WERI-Rb-1 (cell line): ENCODE data around the gene KSR1.
"Not testable (repeated sequence)": the region's sequence is repeated elsewhere in the genome, so short reads cannot be mapped to it uniquely, and the experiment has no call there.

Experiments used
- DNase-seq: peaks from one replicate; pipeline ENCODE4 v3.0.0-alpha.2; 2020
- H3K27ac ChIP-seq: fragments of 250-450 bp; sonication (Bioruptor Pico); 2 replicates; pipeline ENCODE4 v1.5.1; 2020; ENCODE audit warnings: mild to moderate bottlenecking, moderate library complexity
- H3K27me3 ChIP-seq: fragments of 250-450 bp; sonication (Bioruptor Pico); 2 replicates; pipeline ENCODE4 v1.5.1; 2021; ENCODE audit warnings: mild to moderate bottlenecking, low read depth, moderate library complexity; ENCODE audit not compliant: insufficient read depth, severe bottlenecking
- H3K36me3 ChIP-seq: fragments of 250-450 bp; sonication (Bioruptor Pico); 2 replicates; pipeline ENCODE4 v1.5.1; 2020; ENCODE audit warnings: mild to moderate bottlenecking, moderate library complexity
- H3K4me3 ChIP-seq: 2 replicates; pipeline ENCODE4 v1.5.1; 2011; ENCODE audit warnings: low read depth, mild to moderate bottlenecking, control low read depth, low read length
- H3K9me3 ChIP-seq: fragments of 250-450 bp; sonication (Bioruptor Pico); 2 replicates; pipeline ENCODE4 v1.5.1; 2021; ENCODE audit warnings: mild to moderate bottlenecking, moderate library complexity; ENCODE audit not compliant: severe bottlenecking
- TF ChIP-seq, protein P1 (sequence below): IDR thresholded peaks from 2 replicates; pipeline ENCODE4 v1.5.1; 2011; ENCODE audit warnings: low read depth, mild to moderate bottlenecking, control low read depth, inconsistent platforms, low read length

The KSR1 gene

DNA sequence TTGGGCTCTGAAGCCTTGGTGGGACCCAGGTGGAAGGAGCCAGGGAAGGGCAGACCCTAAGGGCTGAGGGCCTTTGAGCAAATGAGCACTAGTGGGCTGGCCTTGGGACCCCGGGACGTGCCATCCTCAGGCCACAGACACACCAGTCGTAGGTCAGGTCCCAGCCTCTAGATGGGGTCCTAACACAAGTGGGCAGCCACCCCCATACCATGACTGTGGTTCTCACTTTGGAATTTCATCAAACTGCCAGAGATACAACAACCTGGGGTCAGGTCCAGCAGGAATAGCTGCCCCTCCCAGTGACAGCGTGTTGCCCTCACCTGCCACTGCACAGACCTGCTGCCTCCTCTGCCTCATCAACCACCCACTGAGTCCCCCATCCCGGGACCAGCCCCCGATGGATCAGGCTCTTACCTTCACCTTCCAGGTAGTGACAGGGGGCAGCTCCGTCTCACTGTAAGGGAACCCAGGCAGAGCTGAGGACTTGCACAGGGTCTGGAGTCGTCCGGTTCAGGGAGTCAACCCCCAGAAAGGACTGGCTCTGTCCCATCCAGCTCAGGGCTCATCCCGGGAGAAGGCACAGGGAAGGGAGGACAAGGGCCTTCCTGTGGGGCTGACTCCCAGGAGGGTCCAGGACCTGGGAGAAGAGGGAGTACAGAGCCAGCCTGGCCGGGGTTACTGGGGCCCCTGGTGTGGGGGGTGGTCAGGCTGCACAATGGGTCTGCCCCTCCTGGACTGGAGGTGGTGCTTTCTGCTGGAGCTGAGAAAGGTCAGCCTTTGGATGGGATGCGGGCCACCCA lies 214.7 kb downstream of the KSR1 start:
- Histone ChIP-seq H3K4me3 (no peak overlapping the region), H3K36me3 (no peaks in the 10 kb centered on the region), H3K27ac (no peak overlapping the region), H3K27me3 (no peaks in the 10 kb centered on the region), H3K9me3 (no peaks in the 10 kb centered on the region)
- TF ChIP-seq, protein P1, sequence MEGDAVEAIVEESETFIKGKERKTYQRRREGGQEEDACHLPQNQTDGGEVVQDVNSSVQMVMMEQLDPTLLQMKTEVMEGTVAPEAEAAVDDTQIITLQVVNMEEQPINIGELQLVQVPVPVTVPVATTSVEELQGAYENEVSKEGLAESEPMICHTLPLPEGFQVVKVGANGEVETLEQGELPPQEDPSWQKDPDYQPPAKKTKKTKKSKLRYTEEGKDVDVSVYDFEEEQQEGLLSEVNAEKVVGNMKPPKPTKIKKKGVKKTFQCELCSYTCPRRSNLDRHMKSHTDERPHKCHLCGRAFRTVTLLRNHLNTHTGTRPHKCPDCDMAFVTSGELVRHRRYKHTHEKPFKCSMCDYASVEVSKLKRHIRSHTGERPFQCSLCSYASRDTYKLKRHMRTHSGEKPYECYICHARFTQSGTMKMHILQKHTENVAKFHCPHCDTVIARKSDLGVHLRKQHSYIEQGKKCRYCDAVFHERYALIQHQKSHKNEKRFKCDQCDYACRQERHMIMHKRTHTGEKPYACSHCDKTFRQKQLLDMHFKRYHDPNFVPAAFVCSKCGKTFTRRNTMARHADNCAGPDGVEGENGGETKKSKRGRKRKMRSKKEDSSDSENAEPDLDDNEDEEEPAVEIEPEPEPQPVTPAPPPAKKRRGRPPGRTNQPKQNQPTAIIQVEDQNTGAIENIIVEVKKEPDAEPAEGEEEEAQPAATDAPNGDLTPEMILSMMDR = peak; percentile 64
- DNase-seq = no peak

DNA sequence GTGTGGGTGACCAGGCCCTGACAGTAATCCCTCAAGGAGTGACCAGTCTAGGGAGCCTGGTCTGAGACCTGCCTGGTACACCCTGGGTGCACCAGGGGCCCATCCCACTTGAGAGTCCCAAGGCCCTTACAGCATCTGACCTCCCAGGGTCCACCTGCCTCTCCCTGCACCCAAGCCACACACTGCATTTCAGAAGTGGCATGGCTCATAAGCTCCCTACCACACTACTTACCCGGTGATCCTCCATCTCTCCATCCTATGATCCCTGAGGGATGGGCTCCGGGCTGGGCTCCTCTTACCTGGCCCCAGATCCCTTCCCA lies 215.3 kb downstream of the KSR1 start:
- no peaks in the 10 kb centered on the region for H3K9me3 ChIP-seq
- H3K4me3 ChIP-seq = no peak overlapping the region
- H3K27me3 ChIP-seq = no peaks in the 10 kb centered on the region
- H3K27ac ChIP-seq = no peak overlapping the region
- no peaks in the 10 kb centered on the region for H3K36me3 ChIP-seq
- no peak for DNase-seq
- TF ChIP-seq, protein P1 = no peak

DNA sequence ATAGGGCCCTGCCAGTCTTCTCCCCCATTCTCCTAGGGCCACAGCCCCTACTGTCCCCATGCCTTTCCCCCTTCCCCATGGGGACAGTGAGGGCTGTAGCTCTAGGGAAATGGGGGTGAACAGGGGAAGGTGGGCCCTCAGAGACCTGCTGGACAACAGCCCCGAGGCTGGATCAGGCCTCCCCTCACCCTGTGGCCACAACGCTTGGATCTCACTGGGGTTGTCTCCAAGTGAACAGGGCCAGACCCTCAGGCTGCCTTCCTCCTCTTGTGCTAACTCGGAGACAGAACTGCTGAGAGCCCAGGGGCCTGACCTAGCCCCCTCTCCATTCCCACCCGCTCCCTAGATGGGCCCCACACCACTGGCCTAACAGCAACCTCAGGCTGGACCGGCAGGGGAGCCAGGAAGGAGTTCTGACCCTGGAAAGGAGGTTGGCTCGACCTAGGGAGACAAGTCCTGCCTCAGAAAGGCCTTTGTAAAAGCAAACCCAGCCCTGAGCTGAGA lies 215.8 kb downstream of the KSR1 start:
- H3K4me3 ChIP-seq, H3K9me3 ChIP-seq, H3K27ac ChIP-seq, DNase-seq, H3K36me3 ChIP-seq, H3K27me3 ChIP-seq: not testable (repeated sequence)

DNA sequence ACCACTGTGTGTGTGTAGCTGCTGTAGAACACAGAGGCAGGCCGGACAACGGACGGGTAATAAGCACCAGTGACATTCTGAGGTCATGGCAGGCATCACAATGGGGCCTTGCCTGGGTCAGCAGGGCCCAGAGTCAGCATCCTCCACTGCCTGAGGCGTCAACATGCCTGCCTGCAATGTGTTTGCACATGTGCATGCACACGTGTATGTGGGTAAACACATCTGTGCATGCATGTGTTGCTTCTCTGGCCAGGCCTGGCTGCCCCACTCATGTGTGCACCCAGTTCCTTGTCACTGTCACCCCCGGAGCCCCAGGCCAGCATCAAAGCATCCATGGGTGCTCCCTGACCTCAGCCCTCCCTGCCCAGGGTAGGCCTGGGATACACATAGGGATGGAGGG lies 218.1 kb downstream of the KSR1 start:
- H3K36me3 ChIP-seq = no peaks in the 10 kb centered on the region
- no peak overlapping the region for H3K4me3 ChIP-seq
- H3K27ac ChIP-seq = no peak overlapping the region
- H3K9me3 ChIP-seq = no peaks in the 10 kb centered on the region
- TF ChIP-seq, protein P1 = no peak
- no peaks in the 10 kb centered on the region for H3K27me3 ChIP-seq
- no peak for DNase-seq
